GM12801 (cell line): Measurements from ENCODE around the gene TGM2.

Experiments
- CTCF ChIP-seq: IDR thresholded peaks from one replicate; pipeline ENCODE4 v1.5.1; 2011; ENCODE audit warnings: control low read depth; ENCODE audit not compliant: insufficient read length; ENCODE audit errors: extremely low read depth

Gene TGM2

GRCh38 chr20:38130687-38131587 is 34.1 kb downstream of the TGM2 start:
- TF ChIP-seq CTCF = no peak

- no peak for TF ChIP-seq CTCF
These were observed 35.0 kb downstream of the TGM2 start for GRCh38 chr20:38129893-38130609.

GRCh38 chr20:38129248-38129865 is 35.7 kb downstream of the TGM2 start:
- no peak for TF ChIP-seq CTCF

- no peak for TF ChIP-seq CTCF
These were observed 36.4 kb downstream of the TGM2 start for GRCh38 chr20:38128691-38129090.

GRCh38 chr20:38127920-38128528 is 37.0 kb downstream of the TGM2 start:
- no peak for TF ChIP-seq CTCF

DNA sequence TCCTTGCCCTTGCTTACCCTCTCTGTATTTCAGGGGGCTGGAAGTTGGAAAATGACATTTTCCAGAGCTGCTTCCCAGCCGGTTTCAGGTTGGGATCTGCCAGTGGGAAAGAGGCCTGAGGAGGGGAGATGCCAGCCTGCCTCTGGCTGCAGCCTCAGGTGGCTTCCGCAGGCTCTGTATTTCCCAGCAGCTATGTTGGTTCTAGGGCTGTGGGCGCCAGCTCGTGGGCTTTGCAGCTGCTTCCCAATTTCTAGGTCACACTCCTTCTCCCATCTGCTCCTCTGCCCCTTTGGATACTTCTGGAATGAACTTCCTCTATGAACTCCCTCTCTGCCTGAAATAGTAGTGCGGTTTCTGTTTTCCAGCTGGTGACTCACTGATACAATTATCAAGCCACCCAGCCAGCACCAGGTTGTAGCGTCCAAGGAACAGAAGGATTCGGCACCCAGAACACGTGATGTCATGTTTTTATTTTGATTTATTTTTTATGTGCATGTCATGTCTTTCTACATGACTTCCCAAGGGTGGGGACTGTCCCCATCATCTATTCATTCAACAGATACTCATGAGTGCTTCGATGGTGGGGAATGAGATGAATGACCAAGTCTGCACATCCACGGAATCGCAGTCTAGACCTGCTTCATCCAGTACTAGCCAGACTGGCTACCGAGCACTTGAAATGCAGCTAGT is 38.0 kb downstream of the TGM2 start:
- no peak for TF ChIP-seq CTCF
